ENCODE measurements around the gene SLC39A3.

Gene SLC39A3

GRCh38 chr19:2769218-2769617 lies 29.4 kb upstream of the SLC39A3 start:
- DNase-seq (ENCODE audit: low read depth in 2 of 3, low spot score in 2 of 3), result no peak

GRCh38 chr19:2768365-2769132 lies 28.7 kb upstream of the SLC39A3 start:
- DNase-seq (ENCODE audit: low read depth in 2 of 3, low spot score in 2 of 3), result no peak

- DNase-seq (ENCODE audit: low read depth in 2 of 3, low spot score in 2 of 3), result no peak
Observed at GRCh38 chr19:2767688-2768087, 27.9 kb upstream of the SLC39A3 start.

- DNase-seq (ENCODE audit: low read depth in 2 of 3, low spot score in 2 of 3), result no peak
Observed at GRCh38 chr19:2766594-2767372, 27.0 kb upstream of the SLC39A3 start.

GRCh38 chr19:2765376-2765775 lies 25.6 kb upstream of the SLC39A3 start:
- DNase-seq (ENCODE audit: low read depth in 2 of 3, low spot score in 2 of 3), result no peak

- DNase-seq (ENCODE audit: low read depth in 2 of 3, low spot score in 2 of 3), result no peak
Observed at GRCh38 chr19:2764945-2765344, 25.1 kb upstream of the SLC39A3 start.

GRCh38 chr19:2763687-2764086 lies 23.9 kb upstream of the SLC39A3 start:
- no peak for DNase-seq (ENCODE audit: low read depth in 2 of 3, low spot score in 2 of 3)

- no peak for DNase-seq (ENCODE audit: low read depth in 2 of 3, low spot score in 2 of 3)
Observed at GRCh38 chr19:2762783-2763496, 23.1 kb upstream of the SLC39A3 start.

- DNase-seq (ENCODE audit: low read depth in 2 of 3, low spot score in 2 of 3), result no peak
Observed at GRCh38 chr19:2761876-2762782, 22.3 kb upstream of the SLC39A3 start.

GRCh38 chr19:2761309-2761677 lies 21.5 kb upstream of the SLC39A3 start:
- no peak for DNase-seq (ENCODE audit: low read depth in 2 of 3, low spot score in 2 of 3)

GRCh38 chr19:2759965-2760364 lies 20.1 kb upstream of the SLC39A3 start:
- no peak for DNase-seq (ENCODE audit: low read depth in 2 of 3, low spot score in 2 of 3)

- DNase-seq (ENCODE audit: low read depth in 2 of 3, low spot score in 2 of 3), result no peak
Observed at GRCh38 chr19:2759362-2759761, 19.5 kb upstream of the SLC39A3 start.

GRCh38 chr19:2758601-2759313 lies 18.9 kb upstream of the SLC39A3 start:
- DNase-seq (ENCODE audit: low read depth in 2 of 3, low spot score in 2 of 3), result no peak

GRCh38 chr19:2756921-2757881 lies 17.4 kb upstream of the SLC39A3 start:
- no peak for DNase-seq (ENCODE audit: low read depth in 2 of 3, low spot score in 2 of 3)

- DNase-seq (ENCODE audit: low read depth in 2 of 3, low spot score in 2 of 3), result no peak
Observed at GRCh38 chr19:2756477-2756876, 16.7 kb upstream of the SLC39A3 start.

- no peak for DNase-seq (ENCODE audit: low read depth in 2 of 3, low spot score in 2 of 3)
Observed at GRCh38 chr19:2755811-2756210, 16.0 kb upstream of the SLC39A3 start.

GRCh38 chr19:2755448-2755705 lies 15.6 kb upstream of the SLC39A3 start:
- no peak for DNase-seq (ENCODE audit: low read depth in 2 of 3, low spot score in 2 of 3)

- no peak for DNase-seq (ENCODE audit: low read depth in 2 of 3, low spot score in 2 of 3)
Observed at GRCh38 chr19:2754659-2755447, 15.0 kb upstream of the SLC39A3 start.

- no peak for DNase-seq (ENCODE audit: low read depth in 2 of 3, low spot score in 2 of 3)
Observed at GRCh38 chr19:2751438-2751830, 11.6 kb upstream of the SLC39A3 start.
